IPS-20b (cell line): ENCODE measurements around the gene FOXJ3.

Experiments used
- H3K27ac ChIP-seq: one replicate; pipeline ENCODE4 v1.5.1; 2013; ENCODE audit warnings: low read length
- H3K27me3 ChIP-seq: 2 replicates; pipeline ENCODE4 v1.6.1; 2013; ENCODE audit warnings: mild to moderate bottlenecking, low read length, inconsistent platforms; ENCODE audit not compliant: insufficient read depth
- H3K36me3 ChIP-seq: 2 replicates; pipeline ENCODE4 v1.6.1; 2013; ENCODE audit warnings: low read depth, mild to moderate bottlenecking, inconsistent platforms, low read length, moderate library complexity; ENCODE audit not compliant: insufficient read depth
- H3K4me1 ChIP-seq: 2 replicates; pipeline ENCODE4 v1.6.1; 2013; ENCODE audit warnings: mild to moderate bottlenecking, control low read depth, inconsistent platforms, low read length, moderate library complexity; ENCODE audit not compliant: insufficient read depth
- H3K4me3 ChIP-seq: 2 replicates; pipeline ENCODE4 v1.5.1; 2013; ENCODE audit warnings: mild to moderate bottlenecking, low read length, inconsistent platforms
- H3K9ac ChIP-seq: 2 replicates; pipeline ENCODE4 v1.6.1; 2013; ENCODE audit warnings: low read depth, mild to moderate bottlenecking, inconsistent platforms, low read length, moderate library complexity
- H3K9me3 ChIP-seq: 2 replicates; pipeline ENCODE4 v1.6.1; 2013; ENCODE audit warnings: mild to moderate bottlenecking, low read depth, low read length, inconsistent platforms; ENCODE audit not compliant: insufficient read depth

The FOXJ3 gene

DNA sequence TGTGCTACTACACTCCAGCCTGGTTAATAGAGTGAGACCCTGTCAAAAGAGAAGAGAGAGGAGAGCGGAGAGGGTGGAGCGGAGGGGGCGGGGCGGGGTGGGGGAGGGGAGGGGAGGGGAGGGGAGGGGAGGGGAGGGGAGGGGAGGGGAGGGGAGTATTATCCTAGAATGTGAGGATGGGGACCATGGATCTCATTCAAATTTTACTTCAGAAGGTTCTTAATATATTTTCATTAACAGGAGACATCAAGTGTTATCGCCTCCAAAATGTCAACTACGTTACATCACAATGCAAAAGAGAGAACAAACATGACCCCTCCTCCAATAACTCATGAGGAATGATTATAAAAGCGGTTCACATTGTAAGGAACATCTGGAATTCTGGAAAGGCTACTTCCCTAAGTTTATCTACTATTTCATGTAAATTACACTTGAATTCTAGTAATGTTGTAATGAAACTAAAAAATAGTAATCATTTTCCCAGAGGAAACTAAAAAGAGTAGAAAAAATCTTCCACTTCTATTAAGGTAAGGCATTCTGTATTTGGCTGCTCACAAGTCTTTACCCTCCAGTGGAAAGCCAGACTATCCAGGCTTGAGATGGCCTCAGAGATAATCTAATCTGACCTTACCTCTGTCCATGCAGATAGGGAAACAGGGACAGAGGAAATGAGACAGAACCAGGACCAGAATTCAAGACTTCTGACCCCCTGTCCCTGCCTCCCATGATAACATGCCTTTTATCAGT, 151.7 kb downstream of the FOXJ3 start:
- Histone ChIP-seq H3K9me3 (no peaks in the 10 kb centered on the region), H3K4me1 (no peaks in the 10 kb centered on the region), H3K27me3 (no peaks in the 10 kb centered on the region), H3K36me3 (peaks cover 63% of the 10 kb centered on the region), H3K4me3 (no peak overlapping the region), H3K27ac (no peak overlapping the region), H3K9ac (no peak overlapping the region)

DNA sequence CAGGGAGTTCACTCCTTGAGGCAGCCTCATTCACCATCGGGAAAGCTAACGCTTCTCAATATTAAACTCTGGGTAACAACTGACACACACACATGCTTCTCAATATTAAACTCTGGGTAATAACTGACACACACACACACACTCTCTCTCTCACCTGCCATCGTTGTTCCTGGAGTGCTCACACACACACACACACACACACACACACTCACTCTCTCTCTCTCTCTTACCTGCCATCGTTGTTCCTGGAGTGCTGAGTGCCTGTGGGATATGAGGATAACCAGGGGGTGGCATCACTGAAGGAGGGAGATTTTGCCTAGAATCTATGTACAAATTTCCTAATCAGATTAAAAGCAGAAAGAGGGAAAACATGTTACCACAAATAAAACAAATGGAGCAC, 153.3 kb downstream of the FOXJ3 start:
- Histone ChIP-seq H3K9me3 (no peaks in the 10 kb centered on the region), H3K9ac (no peak overlapping the region), H3K36me3 (peaks cover 53% of the 10 kb centered on the region)

DNA sequence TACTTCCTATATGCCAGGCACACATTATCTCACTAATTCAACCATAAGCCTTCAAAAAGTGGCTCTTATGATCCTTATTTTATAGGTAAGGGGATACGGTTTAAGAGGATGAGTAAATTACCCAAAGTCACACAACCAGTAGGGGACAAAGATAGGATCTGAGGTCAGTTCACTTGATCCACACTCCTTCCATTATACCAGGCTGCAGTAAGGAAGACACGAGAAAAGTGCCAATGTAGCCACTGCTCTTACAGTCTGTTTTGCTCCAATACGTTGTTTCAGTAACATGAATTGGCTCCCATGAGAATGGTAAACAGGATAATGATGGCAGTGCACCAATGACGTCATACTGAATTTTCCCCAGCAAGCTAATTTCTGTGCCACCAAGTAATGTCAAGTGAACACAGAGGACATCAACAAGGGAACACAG, 155.1 kb downstream of the FOXJ3 start:
- no peaks in the 10 kb centered on the region for H3K4me1 ChIP-seq
- no peak overlapping the region for H3K9ac ChIP-seq
- H3K36me3 ChIP-seq = peaks cover 45% of the 10 kb centered on the region

More for the DNA sequence above, 153.3 kb downstream of the FOXJ3 start:
- no peak overlapping the region for H3K4me3 ChIP-seq
- no peak overlapping the region for H3K27ac ChIP-seq
- H3K27me3 ChIP-seq = no peaks in the 10 kb centered on the region
- no peaks in the 10 kb centered on the region for H3K4me1 ChIP-seq

DNA sequence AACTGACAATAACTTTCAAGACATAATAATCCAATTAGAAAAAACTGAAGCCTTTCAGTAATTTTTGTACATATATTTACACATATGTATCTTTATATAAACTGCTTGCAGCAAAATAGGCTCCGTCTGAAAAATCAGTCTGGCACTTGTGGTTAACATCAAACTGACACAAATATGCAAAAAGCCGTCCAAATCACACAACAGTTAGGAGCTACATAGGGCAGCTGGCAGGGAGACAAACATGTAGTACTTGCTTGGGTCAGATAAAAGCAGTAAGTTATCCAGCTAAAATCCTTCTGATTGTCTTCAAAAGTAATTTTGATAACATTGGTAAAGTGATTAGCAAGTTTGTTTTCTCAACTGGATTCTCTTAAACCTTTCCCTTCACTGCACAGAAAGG, 155.8 kb downstream of the FOXJ3 start:
- Histone ChIP-seq H3K9me3 (no peaks in the 10 kb centered on the region), H3K9ac (no peak overlapping the region), H3K4me3 (no peak overlapping the region), H3K27ac (no peak overlapping the region), H3K27me3 (no peaks in the 10 kb centered on the region), H3K36me3 (peaks cover 42% of the 10 kb centered on the region), H3K4me1 (no peaks in the 10 kb centered on the region)

More for the DNA sequence above, 155.1 kb downstream of the FOXJ3 start:
- H3K27ac ChIP-seq = no peak overlapping the region
- H3K4me3 ChIP-seq = no peak overlapping the region
- H3K27me3 ChIP-seq = no peaks in the 10 kb centered on the region
- no peaks in the 10 kb centered on the region for H3K9me3 ChIP-seq

DNA sequence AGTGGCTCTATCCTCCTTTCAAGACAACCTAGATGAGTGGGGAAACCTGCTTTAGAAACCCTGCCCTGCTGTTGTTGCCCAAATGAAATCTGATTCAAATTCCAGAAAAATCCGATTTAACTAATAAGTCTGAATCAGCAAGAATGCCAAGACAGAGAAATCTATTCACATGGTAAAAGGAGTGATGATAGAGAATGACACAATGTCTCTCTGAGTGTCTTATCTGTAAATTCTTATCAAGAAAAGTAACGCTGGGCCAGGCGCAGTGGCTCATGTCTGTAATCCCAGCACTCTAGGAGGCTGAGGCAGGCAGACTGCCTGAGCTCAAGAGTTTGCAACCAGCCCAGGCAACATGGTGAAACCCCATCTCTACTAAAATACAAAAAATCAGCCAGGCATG, 156.8 kb downstream of the FOXJ3 start:
- Histone ChIP-seq H3K36me3 (peaks cover 37% of the 10 kb centered on the region), H3K9me3 (no peaks in the 10 kb centered on the region), H3K4me1 (0 out of 2 replicates have a peak, but pooled peaks cover 2% of the 10 kb centered on the region), H3K4me3 (no peak overlapping the region), H3K27me3 (no peaks in the 10 kb centered on the region), H3K27ac (no peak overlapping the region), H3K9ac (no peak overlapping the region)

DNA sequence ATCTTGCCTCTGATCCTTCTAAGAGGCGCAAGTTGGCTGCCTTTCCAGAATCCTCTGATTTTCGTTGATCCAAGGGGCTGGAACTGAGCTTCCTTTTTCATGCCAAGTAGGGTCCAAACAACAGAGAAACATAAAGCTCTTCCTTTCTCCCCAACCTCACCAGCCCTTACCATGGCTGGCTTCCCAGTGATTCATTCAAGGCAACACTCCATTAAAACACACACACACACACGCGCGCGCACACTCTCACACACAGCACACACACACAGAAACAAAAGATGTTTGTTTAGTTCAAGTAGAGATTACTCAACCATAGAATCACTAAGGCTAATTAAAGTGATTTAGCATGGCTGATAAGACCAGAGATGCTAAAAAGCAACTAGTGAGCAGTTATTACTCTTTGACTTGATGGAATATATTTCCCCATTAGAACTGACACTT, 157.5 kb downstream of the FOXJ3 start:
- Histone ChIP-seq H3K4me1 (0 out of 2 replicates have a peak, but pooled peaks cover 2% of the 10 kb centered on the region), H3K27me3 (no peaks in the 10 kb centered on the region), H3K9ac (no peak overlapping the region), H3K9me3 (no peaks in the 10 kb centered on the region), H3K27ac (no peak overlapping the region), H3K4me3 (no peak overlapping the region), H3K36me3 (peaks cover 37% of the 10 kb centered on the region)

DNA sequence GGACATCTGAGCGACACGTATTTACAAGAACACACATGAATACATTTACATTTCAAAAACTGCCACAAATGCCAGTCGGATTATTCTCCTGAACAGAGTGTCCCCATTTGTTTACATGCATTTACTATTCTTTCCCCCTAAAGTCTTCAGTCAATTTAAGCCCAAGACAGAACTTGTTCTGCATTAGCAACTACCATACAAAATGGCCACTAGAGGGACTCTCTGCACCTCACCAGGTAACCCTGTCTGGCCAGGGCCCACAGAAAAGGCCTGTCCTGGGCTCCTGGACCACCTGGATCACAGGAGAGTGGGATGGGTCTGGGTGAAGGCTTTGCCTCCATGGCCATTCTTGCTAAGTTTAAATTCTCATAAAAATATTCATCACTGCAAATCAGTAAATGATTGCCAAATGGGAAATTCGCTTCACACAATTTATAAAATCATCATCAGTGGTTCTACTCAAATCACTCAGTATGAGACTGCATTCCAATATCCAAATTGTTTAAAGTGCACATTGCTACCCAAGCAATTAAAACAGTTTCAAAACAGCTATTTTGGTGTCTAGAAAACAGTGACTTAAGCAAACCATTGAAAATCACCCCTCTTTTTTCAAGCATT, 158.0 kb downstream of the FOXJ3 start:
- no peak overlapping the region for H3K4me3 ChIP-seq
- no peak overlapping the region for H3K27ac ChIP-seq
- peaks cover 35% of the 10 kb centered on the region for H3K36me3 ChIP-seq
- H3K9ac ChIP-seq = no peak overlapping the region
- no peaks in the 10 kb centered on the region for H3K9me3 ChIP-seq
- no peaks in the 10 kb centered on the region for H3K27me3 ChIP-seq
- H3K4me1 ChIP-seq = 0 out of 2 replicates have a peak, but pooled peaks cover 2% of the 10 kb centered on the region

DNA sequence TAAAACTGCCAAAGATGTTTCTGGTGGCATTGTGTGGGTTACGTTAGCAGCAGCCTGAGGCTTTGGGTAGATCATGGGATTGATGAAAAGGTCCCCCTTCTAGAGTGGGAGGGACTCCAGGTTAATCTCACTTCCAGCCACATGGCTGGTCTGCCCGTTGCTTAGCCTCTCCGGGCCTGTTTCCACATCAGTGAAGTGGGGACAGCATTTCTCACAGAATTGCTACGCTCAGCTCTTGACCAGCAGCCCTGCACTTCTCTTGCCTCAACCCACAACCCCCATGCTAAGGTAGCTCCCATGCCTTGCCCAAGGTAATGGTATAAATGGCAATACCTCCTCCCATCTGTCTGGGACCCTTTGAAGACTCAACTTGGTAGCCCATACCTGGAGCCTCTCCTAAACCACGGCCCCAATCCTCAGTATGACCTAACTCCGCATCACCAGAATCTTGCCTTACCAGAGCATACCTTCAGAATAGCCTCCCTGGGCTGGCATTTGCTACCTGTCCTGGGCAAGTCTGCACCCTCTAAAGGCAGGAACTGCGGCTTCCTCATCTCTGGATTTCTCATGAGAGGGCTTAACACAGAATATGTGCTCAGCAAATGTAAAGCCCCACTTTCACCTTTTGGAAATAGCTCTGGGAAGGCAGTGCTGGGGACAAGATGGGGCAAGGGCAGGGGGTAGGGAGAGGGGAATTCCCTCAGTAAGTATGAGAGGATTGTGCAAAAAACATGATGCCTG, 159.6 kb downstream of the FOXJ3 start:
- no peak overlapping the region for H3K9ac ChIP-seq
- no peaks in the 10 kb centered on the region for H3K9me3 ChIP-seq
- peaks cover 20% of the 10 kb centered on the region for H3K36me3 ChIP-seq
- H3K27me3 ChIP-seq = no peaks in the 10 kb centered on the region
- H3K27ac ChIP-seq = no peak overlapping the region
- H3K4me3 ChIP-seq = no peak overlapping the region
- H3K4me1 ChIP-seq = 0 out of 2 replicates have a peak, but pooled peaks cover 2% of the 10 kb centered on the region

DNA sequence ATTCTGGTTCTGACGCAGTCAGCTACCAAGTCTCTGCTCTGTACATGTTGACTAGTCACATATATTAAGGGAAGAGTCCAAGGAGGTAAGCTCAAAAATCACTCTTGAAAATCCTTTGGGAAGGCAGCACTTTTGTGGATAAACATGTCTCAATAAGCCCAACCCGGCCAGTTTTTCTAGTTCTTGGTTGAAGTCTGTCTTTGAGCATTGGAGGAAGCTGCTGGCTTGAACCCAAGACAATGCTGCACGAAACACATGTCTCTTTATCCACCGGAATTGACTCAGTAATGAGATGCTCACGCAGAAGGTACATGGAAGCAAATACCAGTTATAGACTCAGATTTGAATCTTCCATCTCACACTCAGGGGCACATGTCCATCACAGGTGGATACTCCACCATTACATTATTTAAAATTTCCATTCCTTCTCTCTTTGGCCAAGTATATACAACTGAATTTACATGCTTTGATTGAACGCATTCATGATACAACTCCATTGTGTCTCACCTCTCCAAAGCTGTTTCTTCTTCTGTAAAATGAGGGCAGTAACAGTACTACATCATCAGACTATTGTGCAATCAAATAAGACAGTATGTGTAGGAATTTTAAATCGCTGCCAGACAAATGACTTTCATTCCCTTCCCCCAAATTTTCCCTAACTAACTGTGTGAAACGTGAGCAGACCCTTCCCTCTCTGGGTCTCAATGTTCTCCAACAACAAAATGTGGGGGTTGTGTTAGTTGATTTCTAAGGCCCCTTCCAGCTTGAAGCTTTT, 160.9 kb downstream of the FOXJ3 start:
- H3K27me3 ChIP-seq = no peaks in the 10 kb centered on the region
- no peak overlapping the region for H3K27ac ChIP-seq
- peaks cover 7% of the 10 kb centered on the region; the same call in 1 of the 2 replicates for H3K36me3 ChIP-seq
- H3K9me3 ChIP-seq = no peaks in the 10 kb centered on the region
- no peak overlapping the region for H3K9ac ChIP-seq
- 0 out of 2 replicates have a peak, but pooled peaks cover 2% of the 10 kb centered on the region for H3K4me1 ChIP-seq
- H3K4me3 ChIP-seq = no peak overlapping the region

DNA sequence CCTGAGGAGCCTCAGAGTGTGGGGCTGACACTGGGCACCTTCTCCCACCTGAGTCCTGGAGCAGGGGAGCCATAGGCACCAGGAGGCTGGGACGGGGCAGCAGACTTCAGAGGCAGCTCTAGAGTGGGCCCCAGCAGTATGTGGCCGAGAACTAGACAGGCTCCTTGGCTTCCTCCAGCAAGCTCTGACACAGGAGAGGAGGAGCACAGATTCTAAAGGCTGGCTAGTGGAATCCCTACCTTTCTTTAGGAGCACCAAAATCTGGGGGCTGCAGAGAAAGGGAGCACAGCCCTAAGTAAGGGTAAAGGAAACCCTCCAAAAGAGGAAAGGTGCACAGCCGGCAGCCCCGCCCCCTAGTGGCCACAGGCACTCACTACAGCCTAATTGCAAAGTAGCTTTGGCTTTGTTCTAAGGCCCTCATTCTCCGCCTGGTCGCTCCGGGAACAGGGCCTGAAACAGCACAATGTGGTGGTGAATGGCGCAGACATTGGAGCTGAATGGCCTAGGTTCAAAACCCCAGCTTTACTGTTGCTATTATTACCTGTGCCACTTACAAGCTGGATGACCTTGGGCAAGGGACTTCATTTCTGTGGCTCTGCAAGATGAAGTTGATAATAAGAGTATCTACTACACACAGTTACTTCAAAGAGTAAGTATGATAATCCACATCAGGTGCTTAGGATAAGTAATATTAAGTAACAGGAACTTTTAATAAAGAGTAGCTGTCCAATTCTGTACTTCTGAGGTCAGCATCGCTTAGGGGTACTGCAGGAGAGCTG, 161.7 kb downstream of the FOXJ3 start:
- Histone ChIP-seq H3K4me3 (no peak overlapping the region), H3K4me1 (0 out of 2 replicates have a peak, but pooled peaks cover 2% of the 10 kb centered on the region), H3K9ac (no peak overlapping the region), H3K36me3 (0 out of 2 replicates have a peak, but pooled peaks cover 6% of the 10 kb centered on the region), H3K27me3 (no peaks in the 10 kb centered on the region), H3K9me3 (no peaks in the 10 kb centered on the region), H3K27ac (no peak overlapping the region)
